Mesenchymal stem cell (in vitro differentiated cells and primary cell): ENCODE measurements around the gene ITM2B.
"Not testable (repeated sequence)": the region's sequence is repeated elsewhere in the genome, so short reads cannot be mapped to it uniquely, and the experiment has no call there.

Source experiments
- DNase-seq: peaks from one replicate; pipeline ENCODE4 v3.0.0-alpha.2; 2013
- H2AFZ ChIP-seq: one replicate; pipeline ENCODE4 v1.6.1; 2013; ENCODE audit warnings: low read depth, mild to moderate bottlenecking, control low read depth, inconsistent platforms, low read length, moderate library complexity
- H2AK5ac ChIP-seq: 2 replicates; pipeline ENCODE4 v1.6.1; 2013; ENCODE audit warnings: low read length, moderate library complexity, mild to moderate bottlenecking, inconsistent platforms; ENCODE audit not compliant: severe bottlenecking
- H2BK120ac ChIP-seq: one replicate; pipeline ENCODE4 v1.6.1; 2013; ENCODE audit warnings: low read depth, mild to moderate bottlenecking, inconsistent platforms, low read length, moderate library complexity
- H2BK12ac ChIP-seq, 2 experiments: one replicate each; pipeline ENCODE4 v1.6.1; 2013; ENCODE audit warnings: inconsistent platforms in 2 of 2, low read length in 2 of 2, mild to moderate bottlenecking in 2 of 2, moderate library complexity in 2 of 2, control low read depth in 1 of 2
- H2BK15ac ChIP-seq: one replicate; pipeline ENCODE4 v1.6.1; 2013; ENCODE audit warnings: mild to moderate bottlenecking, low read depth, inconsistent platforms; ENCODE audit not compliant: poor library complexity, severe bottlenecking
- H2BK5ac ChIP-seq: 2 replicates; pipeline ENCODE4 v1.6.1; 2013; ENCODE audit warnings: low read depth, mild to moderate bottlenecking, low read length, control low read depth, inconsistent platforms; ENCODE audit not compliant: poor library complexity, severe bottlenecking
- H3K14ac ChIP-seq, 2 experiments: one replicate each; pipeline ENCODE4 v1.6.1; 2013; ENCODE audit warnings: inconsistent platforms in 2 of 2, low read length in 2 of 2, control low read depth in 1 of 2, mild to moderate bottlenecking in 1 of 2, moderate library complexity in 1 of 2
- H3K18ac ChIP-seq, 2 experiments: one replicate each; pipeline ENCODE4 v1.6.1; 2013; ENCODE audit warnings: inconsistent platforms in 2 of 2, low read length in 2 of 2, control low read depth in 1 of 2, low read depth in 1 of 2, mild to moderate bottlenecking in 1 of 2
- H3K23ac ChIP-seq, 2 experiments: one replicate each; pipeline ENCODE4 v1.6.1; 2013; ENCODE audit warnings: inconsistent platforms in 2 of 2, low read length in 2 of 2, mild to moderate bottlenecking in 2 of 2, moderate library complexity in 2 of 2, control low read depth in 1 of 2
- H3K27ac ChIP-seq: 2 replicates; pipeline ENCODE4 v1.5.1; 2013; ENCODE audit warnings: mild to moderate bottlenecking, moderate library complexity, low read length, control low read depth, inconsistent platforms; ENCODE audit not compliant: poor library complexity, severe bottlenecking
- H3K27me3 ChIP-seq, 2 experiments: 2 replicates each; pipeline versions ENCODE4 v1.6.1 to v1.7.0; 2013; ENCODE audit warnings: low read length in 2 of 2, mild to moderate bottlenecking in 2 of 2, moderate library complexity in 2 of 2, control low read depth in 1 of 2, inconsistent platforms in 1 of 2; ENCODE audit not compliant: control insufficient read depth in 1 of 2, insufficient read depth in 1 of 2
- H3K36me3 ChIP-seq, 2 experiments: 2 replicates each; pipeline versions ENCODE4 v1.6.1 to v1.7.0; 2013; ENCODE audit warnings: low read length in 2 of 2, control low read depth in 1 of 2, inconsistent platforms in 1 of 2, low read depth in 1 of 2, mild to moderate bottlenecking in 1 of 2; ENCODE audit not compliant: insufficient read depth in 2 of 2, control insufficient read depth in 1 of 2
- H3K4ac ChIP-seq, 2 experiments: one replicate each; pipeline ENCODE4 v1.6.1; 2013; ENCODE audit warnings: inconsistent platforms in 2 of 2, low read length in 2 of 2, mild to moderate bottlenecking in 2 of 2, moderate library complexity in 2 of 2, control low read depth in 1 of 2, low read depth in 1 of 2
- H3K4me1 ChIP-seq: 2 replicates; pipeline ENCODE4 v1.6.1; 2013; ENCODE audit warnings: low read depth, low read length, control low read depth; ENCODE audit not compliant: control insufficient read depth, insufficient read depth
- H3K4me2 ChIP-seq: 2 replicates; pipeline ENCODE4 v1.6.1; 2013; ENCODE audit warnings: low read length, mild to moderate bottlenecking, inconsistent platforms; ENCODE audit not compliant: poor library complexity, severe bottlenecking
- H3K4me3 ChIP-seq, 2 experiments: 2 replicates each; pipeline versions ENCODE4 v1.5.1 to v1.7.0; 2013; ENCODE audit warnings: low read length in 2 of 2, mild to moderate bottlenecking in 2 of 2, control low read depth in 1 of 2, low read depth in 1 of 2; ENCODE audit not compliant: insufficient read depth in 1 of 2
- H3K79me1 ChIP-seq: replicated peaks from 2 replicates; pipeline ENCODE4 v1.6.1; 2013; ENCODE audit warnings: mild to moderate bottlenecking, control low read depth, low read length, inconsistent platforms; ENCODE audit not compliant: poor library complexity, severe bottlenecking
- H3K9ac ChIP-seq: 2 replicates; pipeline ENCODE4 v1.7.0; 2013; ENCODE audit warnings: mild to moderate bottlenecking, low read length, moderate library complexity
- H3K9me3 ChIP-seq: 2 replicates; pipeline ENCODE4 v1.7.0; 2013; ENCODE audit warnings: mild to moderate bottlenecking, low read length; ENCODE audit not compliant: control insufficient read depth
- H4K8ac ChIP-seq: one replicate; pipeline ENCODE4 v1.6.1; 2013; ENCODE audit warnings: inconsistent platforms, mild to moderate bottlenecking, low read length, moderate library complexity
- H4K91ac ChIP-seq: one replicate; pipeline ENCODE4 v1.6.1; 2013; ENCODE audit warnings: mild to moderate bottlenecking, low read length, inconsistent platforms
- WGBS: methylation state at CpG from one replicate; pipeline ENCODE4 v1.1.7; 2013; ENCODE audit warnings: mixed read lengths; 5-methylcytosine and 5-hydroxymethylcytosine counted together

The ITM2B gene

GRCh38 chr13:48194379-48194754, 38.6 kb upstream of the ITM2B start:
- no peak overlapping the region for H3K14ac ChIP-seq
- H3K9me3 ChIP-seq: no peaks in the 10 kb centered on the region
- H3K79me1 ChIP-seq: no peaks in the 10 kb centered on the region
- no peak overlapping the region for H4K8ac ChIP-seq
- no peak overlapping the region for H2BK15ac ChIP-seq
- no peak for DNase-seq
- H3K9ac ChIP-seq: no peak overlapping the region
- H3K4ac ChIP-seq: no peak overlapping the region
- H3K4me1 ChIP-seq: no peaks in the 10 kb centered on the region
- no peak overlapping the region for H2BK12ac ChIP-seq
- H2BK5ac ChIP-seq: no peak overlapping the region
- H4K91ac ChIP-seq: no peak overlapping the region
- no peak overlapping the region for H3K23ac ChIP-seq
- H2BK120ac ChIP-seq: no peak overlapping the region
- H2AK5ac ChIP-seq: no peak overlapping the region
- no peak overlapping the region for H3K27ac ChIP-seq
- no peaks in the 10 kb centered on the region for H3K27me3 ChIP-seq
- H2AFZ ChIP-seq: no peak overlapping the region
- no peak overlapping the region for H3K4me2 ChIP-seq
- no peak overlapping the region for H3K4me3 ChIP-seq
- no peaks in the 10 kb centered on the region for H3K36me3 ChIP-seq
- H3K18ac ChIP-seq: no peak overlapping the region
- WGBS: 95% methylated on average over 2 of the region's 3 CpGs

GRCh38 chr13:48199404-48199946, 33.5 kb upstream of the ITM2B start:
- H3K18ac ChIP-seq: no peak overlapping the region
- H2BK15ac ChIP-seq: no peak overlapping the region
- no peak overlapping the region for H2BK120ac ChIP-seq
- H3K4me3 ChIP-seq: no peak overlapping the region
- no peaks in the 10 kb centered on the region for H3K79me1 ChIP-seq
- no peaks in the 10 kb centered on the region for H3K4me1 ChIP-seq
- H3K27me3 ChIP-seq: no peaks in the 10 kb centered on the region
- no peak overlapping the region for H3K27ac ChIP-seq
- no peak overlapping the region for H4K8ac ChIP-seq
- H3K9ac ChIP-seq: no peak overlapping the region
- H3K4ac ChIP-seq: no peak overlapping the region
- no peak overlapping the region for H3K4me2 ChIP-seq
- no peak overlapping the region for H2AFZ ChIP-seq
- no peaks in the 10 kb centered on the region for H3K36me3 ChIP-seq
- H3K23ac ChIP-seq: no peak overlapping the region
- H2BK5ac ChIP-seq: no peak overlapping the region
- WGBS: 70% methylated on average over 4 of the region's 4 CpGs
- no peak overlapping the region for H2BK12ac ChIP-seq
- no peak overlapping the region for H2AK5ac ChIP-seq
- no peak overlapping the region for H3K14ac ChIP-seq
- no peak for DNase-seq
- H3K9me3 ChIP-seq: peaks cover 3% of the 10 kb centered on the region
- no peak overlapping the region for H4K91ac ChIP-seq

GRCh38 chr13:48201044-48201443, 32.0 kb upstream of the ITM2B start:
- H4K91ac ChIP-seq: no peak overlapping the region
- no peak overlapping the region for H3K27ac ChIP-seq
- H3K18ac ChIP-seq: no peak overlapping the region
- no peak overlapping the region for H2AFZ ChIP-seq
- DNase-seq: no peak
- no peak overlapping the region for H3K9ac ChIP-seq
- H3K4me2 ChIP-seq: no peak overlapping the region
- H3K4ac ChIP-seq: no peak overlapping the region
- H2BK15ac ChIP-seq: no peak overlapping the region
- no peaks in the 10 kb centered on the region for H3K27me3 ChIP-seq
- no peak overlapping the region for H2BK12ac ChIP-seq
- WGBS: 91% methylated on average over 3 of the region's 3 CpGs
- no peak overlapping the region for H2BK5ac ChIP-seq
- H3K9me3 ChIP-seq: peaks cover 3% of the 10 kb centered on the region
- H3K4me1 ChIP-seq: no peaks in the 10 kb centered on the region
- H3K14ac ChIP-seq: no peak overlapping the region
- H2AK5ac ChIP-seq: no peak overlapping the region
- H3K23ac ChIP-seq: no peak overlapping the region
- H3K79me1 ChIP-seq: no peaks in the 10 kb centered on the region
- no peak overlapping the region for H2BK120ac ChIP-seq
- no peak overlapping the region for H3K4me3 ChIP-seq
- no peaks in the 10 kb centered on the region for H3K36me3 ChIP-seq
- H4K8ac ChIP-seq: no peak overlapping the region

GRCh38 chr13:48207207-48207606, 25.8 kb upstream of the ITM2B start:
- H3K18ac ChIP-seq, H2BK15ac ChIP-seq, H4K8ac ChIP-seq, H3K9me3 ChIP-seq, H2AK5ac ChIP-seq, H3K23ac ChIP-seq, H3K79me1 ChIP-seq, DNase-seq, H3K4me2 ChIP-seq, H3K4me3 ChIP-seq, H2BK5ac ChIP-seq, H3K9ac ChIP-seq, H3K4ac ChIP-seq, H2BK120ac ChIP-seq, H2AFZ ChIP-seq, H3K27ac ChIP-seq, H3K4me1 ChIP-seq, H3K27me3 ChIP-seq, H3K36me3 ChIP-seq, H4K91ac ChIP-seq, H2BK12ac ChIP-seq, H3K14ac ChIP-seq: not testable (repeated sequence)
- 85% methylated on average over 4 of the region's 4 CpGs for WGBS
